GM12864 (cell line): ENCODE data around the gene OVOL3.

Experiments
- DNase-seq: peaks from one replicate; pipeline ENCODE4 v3.0.0-alpha.2; 2011; ENCODE audit warnings: low read depth
- H3K4me3 ChIP-seq: 2 replicates; pipeline ENCODE4 v1.5.1; 2011; ENCODE audit warnings: mild to moderate bottlenecking, low read depth, low read length, control low read depth
- CTCF ChIP-seq: IDR thresholded peaks from 2 replicates; pipeline ENCODE4 v1.5.1; 2011; ENCODE audit warnings: low read depth, mild to moderate bottlenecking, moderate library complexity, low read length, control low read depth, inconsistent platforms; ENCODE audit errors: missing control alignments

Gene OVOL3

DNA sequence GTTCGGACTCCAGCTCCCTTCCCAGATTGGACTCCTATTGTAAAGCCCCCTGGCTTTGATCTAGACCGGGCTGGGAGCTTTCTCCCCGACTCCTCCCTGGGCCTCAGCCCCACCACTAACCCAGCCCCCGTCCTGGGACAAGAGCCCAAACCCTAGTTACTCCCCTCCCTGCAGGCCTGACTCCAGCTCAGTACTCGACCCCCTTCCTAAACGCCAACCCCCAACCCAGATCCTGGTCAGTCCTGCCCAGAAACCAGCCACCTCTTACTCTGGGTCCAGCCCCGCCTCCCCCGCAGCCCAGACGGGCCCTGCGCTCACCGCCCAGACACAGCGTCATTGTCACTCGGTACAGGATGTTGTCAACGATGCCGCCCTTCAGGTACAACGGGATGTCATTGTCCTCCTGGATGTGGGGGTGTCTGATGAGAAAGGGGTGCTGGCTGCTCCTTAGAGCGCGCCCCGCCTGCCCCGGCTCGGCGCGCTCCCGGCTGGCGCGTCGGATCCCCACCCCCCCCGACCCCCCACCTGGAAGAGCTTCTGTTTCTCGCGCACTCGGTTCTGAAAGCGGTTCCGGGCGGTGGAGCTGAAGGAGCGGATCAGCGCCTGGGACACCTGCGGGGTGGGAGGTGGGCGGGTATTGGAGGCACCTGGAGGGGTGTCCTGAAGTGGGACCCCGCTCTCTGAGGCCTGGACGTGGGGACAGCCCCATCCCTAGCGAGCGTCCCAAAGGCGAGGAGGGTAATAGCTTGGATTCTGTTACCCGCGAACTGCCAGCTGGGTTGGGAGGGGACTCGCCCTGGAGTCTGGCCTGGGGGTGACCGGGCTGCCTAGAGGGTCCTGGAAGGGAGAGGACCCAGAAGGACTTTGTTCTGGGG, 40.4 kb downstream of the OVOL3 start:
- TF ChIP-seq CTCF, result no peak
- no peak for DNase-seq
- no peak overlapping the region for H3K4me3 ChIP-seq

DNA sequence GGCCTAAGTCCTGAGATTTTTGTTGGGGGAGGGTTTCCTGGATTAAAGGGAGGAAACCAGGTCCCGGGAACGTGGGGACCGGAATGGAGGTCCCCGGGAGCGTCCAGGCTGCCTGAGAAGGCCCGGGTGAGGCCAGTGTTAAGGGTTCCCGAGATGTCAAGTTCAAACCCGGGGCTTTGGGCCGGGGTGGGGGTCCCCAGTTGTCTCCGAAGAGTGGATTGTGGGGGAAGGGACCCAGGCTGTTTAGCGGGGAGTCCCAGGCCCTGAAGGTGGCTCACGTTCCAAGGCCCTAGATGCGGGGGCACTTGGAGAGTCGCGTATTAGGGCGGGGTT, 41.0 kb downstream of the OVOL3 start:
- H3K4me3 ChIP-seq, result no peak overlapping the region
- TF ChIP-seq CTCF, result no peak
- no peak for DNase-seq

GRCh38 chr19:36152352-36153091, 41.6 kb downstream of the OVOL3 start, which contains the start of gene COX7A1:
Gene COX7A1 (minus strand): TSS chr19:36152447. CDS start chr19:36152407, 40 bp downstream.
- DNase-seq, result no peak
- no peak within 1 kb of the TSS for H3K4me3 ChIP-seq
- no peak for TF ChIP-seq CTCF

- TF ChIP-seq CTCF, result no peak
- no peak for DNase-seq
- H3K4me3 ChIP-seq, result no peak overlapping the region
These were observed 42.2 kb downstream of the OVOL3 start for GRCh38 chr19:36153126-36153525.

- no peak overlapping the region for H3K4me3 ChIP-seq
- no peak for DNase-seq
- no peak for TF ChIP-seq CTCF
These were observed 50.1 kb downstream of the OVOL3 start for GRCh38 chr19:36160821-36161596.
